LHCN-M2 (cell line): Measurements from ENCODE around the gene ADCY9. TPM values are rescaled to one million over a fixed set of nuclear protein-coding genes. Genes with fewer than 3 reads are reported as not detected.

Experiments used
- DNase-seq: peaks from one replicate; pipeline ENCODE4 v3.0.0-alpha.2; 2012; ENCODE audit warnings: low read depth
- total RNA-seq: library from RNA; depleted of rRNA; stranded (reverse); fragments of >200 nt; gene quantifications from 2 replicates; pipeline ENCODE4 v1.2.3, GENCODE V29; 2014

ADCY9 gene
- total RNA-seq, 1 experiment from 2014 or later = 11.7 TPM

DNA sequence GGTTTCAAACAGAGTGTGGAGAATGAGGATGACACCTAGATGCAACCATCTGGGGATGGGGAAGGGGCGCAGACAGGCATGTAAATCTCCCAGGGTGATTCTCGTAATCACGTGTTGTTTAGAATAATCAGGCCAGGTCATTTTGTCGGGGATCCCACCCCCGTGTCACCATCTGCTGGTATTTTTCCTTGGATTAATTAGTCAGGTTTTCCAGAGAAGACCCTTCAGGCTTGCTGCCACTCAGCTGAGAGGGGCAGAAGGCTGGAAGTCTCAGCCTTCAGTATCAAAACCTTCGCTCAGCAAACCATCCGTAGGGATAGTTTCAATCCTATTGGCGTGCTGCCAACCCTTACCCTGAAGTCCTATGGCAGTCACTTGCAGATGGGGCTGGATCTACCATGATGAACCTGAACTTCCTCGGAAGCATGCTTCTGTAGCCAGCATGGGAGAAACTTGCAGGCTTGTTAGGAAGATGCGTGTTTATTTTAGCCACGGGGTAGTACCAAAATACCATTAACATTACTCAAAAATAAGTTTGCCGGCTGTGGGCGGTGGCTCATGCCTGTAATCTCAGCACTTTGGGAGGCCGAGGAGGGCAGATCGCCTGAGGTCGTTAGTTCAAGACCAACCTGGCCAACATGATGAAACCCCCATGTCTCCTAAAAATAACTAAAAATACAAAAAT, 7.5 kb upstream of the ADCY9 start:
- peak; percentile 15 for DNase-seq

GRCh38 chr16:4120176-4120575, 3.9 kb upstream of the ADCY9 start:
- no peak for DNase-seq

- DNase-seq = no peak
Observed at GRCh38 chr16:4117250-4117578, 972 bp upstream of the ADCY9 start.

DNA sequence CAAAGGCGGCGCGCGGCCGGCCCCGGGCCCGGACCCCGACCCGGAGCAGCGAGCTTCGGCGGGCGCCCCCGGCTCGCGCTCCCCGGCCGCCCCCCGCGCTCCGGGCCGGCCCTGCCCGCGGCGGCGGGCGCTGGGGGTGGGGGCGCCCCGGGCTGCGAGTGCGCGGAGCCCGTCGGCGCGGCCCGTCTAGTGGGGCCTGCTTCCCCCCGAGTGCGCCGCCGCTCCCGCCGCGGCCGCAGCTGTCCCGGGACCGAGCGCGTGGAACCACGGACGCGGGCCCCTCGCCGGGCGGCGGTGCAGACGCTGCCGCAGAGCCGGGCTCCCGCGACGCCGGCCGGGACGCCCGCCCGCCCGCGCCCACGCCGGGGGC, 308 bp downstream of the ADCY9 start:
- DNase-seq = no peak

GRCh38 chr16:4115209-4115948, 863 bp downstream of the ADCY9 start:
- peak; percentile 57 for DNase-seq

DNA sequence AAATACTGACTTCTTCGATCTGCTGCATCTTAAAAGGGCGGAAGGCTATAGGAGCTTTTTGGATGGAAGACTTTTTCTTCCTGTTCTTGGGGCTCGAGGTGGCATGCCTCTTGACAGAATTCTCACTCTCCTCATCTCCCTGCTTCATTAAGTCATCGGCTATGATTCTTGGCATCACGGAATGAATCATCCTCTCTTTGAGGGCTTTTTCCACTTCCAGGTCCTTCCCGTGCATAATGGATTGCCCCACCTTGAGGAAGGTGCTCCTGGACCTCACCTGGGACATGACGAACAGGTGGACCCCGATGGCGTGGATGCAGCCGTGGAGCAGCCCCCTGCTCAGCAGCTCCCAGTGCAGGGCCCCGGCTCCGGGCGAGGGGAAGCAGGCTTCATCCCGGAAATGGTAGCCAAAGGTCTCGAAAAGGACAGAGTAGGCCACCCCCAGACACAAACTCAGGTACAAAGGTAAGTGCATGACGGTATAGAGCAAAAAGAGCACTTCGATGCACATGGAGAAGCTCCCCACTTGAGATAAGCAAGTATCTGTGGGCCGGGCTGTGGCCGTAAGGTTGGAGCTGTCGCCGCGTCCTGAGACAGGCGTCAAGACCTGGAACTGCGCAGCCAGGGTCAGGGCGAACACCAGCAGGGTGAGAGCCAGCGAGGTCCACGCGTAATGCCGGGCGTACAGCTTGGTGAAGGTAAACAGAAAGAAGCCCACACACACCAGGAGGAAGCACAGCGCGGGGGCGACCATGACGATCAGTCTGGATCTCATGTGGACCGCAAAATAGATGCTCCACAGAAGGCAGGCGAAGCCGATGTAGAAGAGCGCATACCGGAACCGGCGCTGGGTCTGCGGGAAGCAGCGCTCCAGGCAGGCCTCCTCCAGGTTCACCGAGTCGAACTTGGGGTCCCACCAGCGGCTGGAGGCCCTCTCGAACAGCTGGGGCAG, 1.7 kb downstream of the ADCY9 start:
- no peak for DNase-seq

GRCh38 chr16:4113358-4114256, 2.6 kb downstream of the ADCY9 start:
- DNase-seq = no peak

- peak; percentile 29 for DNase-seq
Observed at GRCh38 chr16:4111748-4112696, 4.2 kb downstream of the ADCY9 start.

- DNase-seq = no peak
Observed at GRCh38 chr16:4110680-4111079, 5.6 kb downstream of the ADCY9 start.

DNA sequence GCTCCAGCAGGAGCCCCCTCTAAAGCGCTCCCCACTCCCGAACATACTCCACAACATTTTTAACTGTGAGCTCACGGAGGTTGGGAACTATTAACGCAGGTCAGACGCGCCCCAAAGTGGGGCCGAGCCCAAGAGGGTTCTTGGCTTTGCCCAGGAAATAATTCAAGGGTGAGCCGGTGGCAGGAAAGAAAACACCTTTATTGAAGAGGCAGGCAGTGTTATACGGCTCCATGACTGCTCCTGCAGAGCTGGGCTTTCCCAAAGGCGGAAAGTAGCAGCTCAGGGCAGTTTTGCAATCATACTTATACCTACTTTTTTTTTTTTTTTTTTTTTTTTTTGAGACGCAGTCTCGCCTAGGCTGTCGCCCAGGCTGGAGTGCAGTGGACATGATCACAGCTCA, 6.2 kb downstream of the ADCY9 start:
- DNase-seq = no peak

- no peak for DNase-seq
Observed at GRCh38 chr16:4109250-4109736, 6.9 kb downstream of the ADCY9 start.

GRCh38 chr16:4106516-4106915, 9.7 kb downstream of the ADCY9 start:
- no peak for DNase-seq

DNA sequence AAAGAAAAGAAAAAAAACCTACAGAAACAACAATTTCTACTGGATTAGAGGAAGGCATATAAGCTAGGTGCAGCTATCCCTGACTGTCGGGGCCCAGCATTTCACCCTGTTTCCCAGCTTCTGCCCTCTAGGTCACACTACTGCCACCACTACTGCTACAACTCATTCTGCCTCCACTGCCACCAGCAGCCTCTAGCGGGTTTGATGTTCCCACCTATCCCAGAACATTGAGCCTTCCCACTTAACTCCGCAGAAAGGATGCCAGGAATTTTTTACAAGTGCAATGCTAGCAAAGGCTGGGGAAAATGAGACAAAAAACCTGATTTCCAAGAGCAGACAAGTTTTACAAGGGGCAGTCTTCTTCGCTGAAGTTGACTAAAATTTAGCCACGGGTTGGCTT, 10.4 kb downstream of the ADCY9 start:
- no peak for DNase-seq

- no peak for DNase-seq
Observed at GRCh38 chr16:4103745-4104144, 12.5 kb downstream of the ADCY9 start.

DNA sequence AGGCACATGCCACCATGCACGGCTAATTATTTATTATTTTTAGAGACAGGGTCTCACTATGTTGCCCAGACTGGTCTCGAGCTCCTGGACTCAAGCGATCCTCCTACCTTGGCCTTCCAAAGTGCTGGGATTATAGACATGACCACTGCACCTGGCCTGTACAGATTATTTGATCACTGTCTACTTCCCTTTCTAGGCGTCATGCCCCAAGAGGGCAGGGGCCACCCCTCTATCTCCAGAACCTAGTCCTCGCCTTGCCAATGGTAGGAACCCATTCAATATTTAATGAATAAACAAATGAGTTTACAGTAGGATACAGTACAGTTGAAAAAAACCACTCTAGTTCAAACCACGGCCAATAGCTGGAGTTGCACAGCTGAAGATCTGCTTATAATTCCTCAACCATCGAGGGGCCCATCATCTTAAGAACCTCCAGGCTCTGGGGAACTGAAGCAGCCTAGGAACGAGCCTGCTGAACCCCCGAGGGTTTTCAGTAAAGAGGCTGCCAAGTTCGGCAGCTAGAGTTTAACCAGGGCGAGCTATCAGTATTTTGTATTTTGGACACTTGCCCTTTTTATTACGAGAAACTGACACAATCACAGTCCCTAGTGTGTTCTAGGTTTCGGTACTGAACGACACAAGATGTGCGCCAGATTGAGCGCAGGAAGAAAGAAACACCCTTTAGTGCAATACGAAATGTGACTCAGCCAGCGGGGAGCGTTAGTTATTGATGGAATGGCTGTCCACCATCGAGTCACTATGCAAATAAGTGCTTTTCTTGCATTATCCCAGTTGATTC, 14.6 kb downstream of the ADCY9 start:
- DNase-seq = no peak

DNA sequence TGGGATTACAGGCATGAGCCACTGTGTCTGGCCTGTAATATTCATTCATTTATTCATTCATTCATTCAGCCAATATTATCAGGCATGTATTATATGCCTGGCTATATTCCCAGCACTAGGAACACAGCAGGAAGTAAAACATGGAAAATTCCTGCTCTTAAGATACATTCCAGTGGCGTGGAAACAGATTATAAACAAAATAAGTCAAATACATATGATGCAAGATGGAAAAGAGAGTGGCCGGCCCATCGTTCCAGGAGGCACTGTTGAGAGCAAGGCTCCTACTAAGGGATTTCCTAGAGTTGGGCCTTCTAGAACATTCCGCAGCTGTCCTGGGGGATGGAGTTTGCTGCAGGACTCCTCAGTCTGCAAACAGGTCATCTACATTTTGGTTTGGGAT, 17.7 kb downstream of the ADCY9 start:
- no peak for DNase-seq

DNA sequence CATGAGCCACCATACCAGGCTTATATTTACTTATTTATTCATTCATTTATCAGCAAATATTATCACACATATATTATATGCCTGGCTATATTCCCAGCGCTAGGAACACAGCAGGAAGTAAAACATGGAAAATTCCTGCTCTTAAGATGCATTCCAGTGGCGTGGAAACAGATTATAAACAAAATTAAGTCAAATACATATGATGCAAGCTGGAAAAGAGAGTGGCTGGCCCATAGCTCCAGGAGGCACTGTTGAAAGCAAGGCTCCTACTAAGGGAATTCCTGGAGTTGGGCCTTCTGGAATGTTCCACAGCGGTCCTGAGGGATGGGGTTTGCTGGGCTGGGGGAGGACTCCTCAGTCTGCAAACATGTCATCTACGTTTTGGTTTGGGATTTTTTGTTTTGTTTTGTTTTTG, 18.4 kb downstream of the ADCY9 start:
- DNase-seq = no peak

DNA sequence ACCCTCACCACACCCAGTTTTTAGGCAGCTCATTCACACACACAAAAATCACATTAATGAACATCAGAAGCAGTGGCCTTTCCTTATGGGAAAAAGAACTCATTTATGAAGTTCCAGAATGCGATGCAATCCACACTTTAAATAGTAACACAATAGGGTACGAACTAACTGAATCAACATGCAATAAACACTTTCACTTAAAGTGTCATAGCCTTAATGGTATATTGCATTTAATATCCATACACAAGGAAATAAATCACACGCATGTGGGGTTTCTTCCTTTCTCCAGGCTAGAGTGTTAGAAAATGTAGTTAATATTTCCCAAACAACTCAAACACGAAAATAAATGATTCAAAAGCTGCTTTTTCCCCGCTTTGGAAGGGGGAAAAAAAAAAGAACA, 19.7 kb downstream of the ADCY9 start:
- DNase-seq = no peak

- DNase-seq = no peak
Observed at GRCh38 chr16:4094127-4094773, 22.0 kb downstream of the ADCY9 start.
